Activated T-cell treated with anti-CD3 and anti-CD28 coated beads, Interleukin-2, amount 50 U/mL, for 48 hours (primary cell): ENCODE data around the gene ADAMTS8.

Source experiments
- DNase-seq, 2 experiments: peaks; one replicate each; pipeline ENCODE4 v3.0.0-alpha.2; 2020

ADAMTS8 gene

DNA sequence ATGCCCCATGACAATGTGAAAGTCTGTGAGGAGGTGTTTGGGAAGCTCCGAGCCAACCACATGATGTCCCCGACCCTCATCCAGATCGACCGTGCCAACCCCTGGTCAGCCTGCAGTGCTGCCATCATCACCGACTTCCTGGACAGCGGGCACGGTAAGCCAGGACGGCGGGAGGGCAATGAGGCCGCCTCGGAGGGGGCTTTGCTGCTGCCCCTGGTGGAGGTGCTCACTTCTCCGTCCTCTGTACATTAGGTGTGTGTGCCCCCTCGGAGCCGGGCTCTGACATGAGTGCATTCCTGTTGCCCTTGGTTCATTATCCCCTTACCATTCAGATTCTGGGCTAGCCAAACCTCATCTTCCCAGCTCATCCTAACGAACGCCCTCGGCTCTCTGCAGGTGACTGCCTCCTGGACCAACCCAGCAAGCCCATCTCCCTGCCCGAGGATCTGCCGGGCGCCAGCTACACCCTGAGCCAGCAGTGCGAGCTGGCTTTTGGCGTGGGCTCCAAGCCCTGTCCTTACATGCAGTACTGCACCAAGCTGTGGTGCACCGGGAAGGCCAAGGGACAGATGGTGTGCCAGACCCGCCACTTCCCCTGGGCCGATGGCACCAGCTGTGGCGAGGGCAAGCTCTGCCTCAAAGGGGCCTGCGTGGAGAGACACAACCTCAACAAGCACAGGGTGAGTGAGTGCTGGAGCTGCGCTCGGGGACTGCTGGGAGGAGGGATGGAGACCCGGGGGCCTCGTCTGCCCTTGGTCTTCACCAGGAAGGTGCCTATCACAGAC, 33.9 kb upstream of the ADAMTS8 start:
- no peak for DNase-seq

GRCh38 chr11:130459521-130459920, 31.1 kb upstream of the ADAMTS8 start:
- DNase-seq: no peak

GRCh38 chr11:130458410-130458729, 30.0 kb upstream of the ADAMTS8 start:
- DNase-seq: no peak

- DNase-seq: no peak
Measured at GRCh38 chr11:130457623-130458409, 29.4 kb upstream of the ADAMTS8 start.

GRCh38 chr11:130456286-130456685, 27.9 kb upstream of the ADAMTS8 start:
- DNase-seq: no peak

- no peak for DNase-seq
Measured at GRCh38 chr11:130455483-130456127, 27.2 kb upstream of the ADAMTS8 start.

DNA sequence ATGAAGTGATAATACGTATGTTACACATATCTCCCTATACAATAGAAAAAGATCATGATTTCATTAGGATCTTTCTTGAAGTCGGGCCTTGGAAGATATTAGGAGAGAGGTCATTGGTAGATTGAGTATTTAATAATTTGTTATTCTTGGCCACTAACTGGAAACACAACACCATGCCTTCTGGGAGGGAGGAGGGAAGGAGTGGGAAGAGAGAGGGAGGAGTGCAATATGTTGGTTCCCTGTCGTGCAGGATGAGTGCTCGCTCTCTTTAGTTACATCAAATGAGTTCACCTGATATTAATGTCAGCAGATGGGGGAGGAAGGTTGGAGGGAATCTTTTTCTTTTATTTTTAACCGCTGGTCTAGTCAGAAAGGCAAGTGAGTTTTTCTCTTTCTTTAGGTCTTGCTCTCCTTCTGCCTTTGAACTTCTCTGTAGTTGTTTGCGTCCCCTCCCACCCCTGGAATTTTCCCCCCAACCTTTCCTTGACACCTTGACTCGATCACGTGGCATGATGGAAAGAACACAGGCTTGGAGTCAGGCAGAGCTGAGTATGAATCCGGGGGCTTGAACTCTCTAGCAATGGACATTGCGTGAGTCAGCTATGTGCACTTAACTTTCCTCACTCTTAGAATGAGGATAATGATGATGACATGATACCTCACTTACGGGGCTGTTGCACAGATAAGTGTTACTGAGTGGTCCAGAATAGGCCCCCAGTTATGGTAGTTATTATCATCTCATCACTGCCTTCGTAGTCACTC, 26.3 kb upstream of the ADAMTS8 start:
- DNase-seq: no peak

DNA sequence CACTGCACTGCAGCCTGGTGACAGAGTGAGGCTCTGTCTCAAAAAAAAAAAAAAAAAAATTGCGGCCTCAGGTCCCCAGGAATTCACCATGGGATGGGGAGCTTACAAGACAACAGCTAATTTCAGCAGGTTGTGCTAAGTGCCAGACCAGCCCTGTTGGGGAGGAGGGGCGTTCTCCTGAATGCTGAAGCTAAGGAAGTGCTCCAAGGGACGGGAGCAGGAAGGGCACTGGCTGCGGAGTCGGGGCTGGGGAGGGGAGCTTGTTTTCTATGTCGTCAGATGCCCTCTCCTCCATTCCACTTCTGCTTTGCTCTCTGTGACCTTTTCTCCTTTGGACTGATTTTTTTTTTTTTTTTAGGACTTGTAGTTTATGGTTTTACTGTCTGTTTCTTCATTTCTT, 24.5 kb upstream of the ADAMTS8 start:
- no peak for DNase-seq

DNA sequence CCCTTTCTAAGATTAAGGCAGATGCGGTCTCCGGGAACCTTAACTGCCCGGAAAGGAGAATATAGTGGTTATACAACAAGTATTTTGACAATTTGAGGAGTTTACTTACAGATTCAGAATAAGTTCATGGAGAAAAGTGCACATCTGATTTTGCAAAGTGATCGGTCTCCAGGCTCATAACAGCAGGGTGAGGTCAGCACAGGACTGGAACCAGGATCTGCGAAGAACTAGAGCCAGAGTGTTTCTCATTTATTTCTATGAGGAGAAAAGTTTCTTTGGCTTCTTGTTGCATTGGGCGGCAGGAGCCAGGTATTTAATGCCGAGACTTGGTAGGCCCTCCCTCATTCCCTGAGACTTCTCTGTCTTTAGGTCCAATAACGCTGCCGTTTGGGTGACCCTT, 23.8 kb upstream of the ADAMTS8 start:
- no peak for DNase-seq

DNA sequence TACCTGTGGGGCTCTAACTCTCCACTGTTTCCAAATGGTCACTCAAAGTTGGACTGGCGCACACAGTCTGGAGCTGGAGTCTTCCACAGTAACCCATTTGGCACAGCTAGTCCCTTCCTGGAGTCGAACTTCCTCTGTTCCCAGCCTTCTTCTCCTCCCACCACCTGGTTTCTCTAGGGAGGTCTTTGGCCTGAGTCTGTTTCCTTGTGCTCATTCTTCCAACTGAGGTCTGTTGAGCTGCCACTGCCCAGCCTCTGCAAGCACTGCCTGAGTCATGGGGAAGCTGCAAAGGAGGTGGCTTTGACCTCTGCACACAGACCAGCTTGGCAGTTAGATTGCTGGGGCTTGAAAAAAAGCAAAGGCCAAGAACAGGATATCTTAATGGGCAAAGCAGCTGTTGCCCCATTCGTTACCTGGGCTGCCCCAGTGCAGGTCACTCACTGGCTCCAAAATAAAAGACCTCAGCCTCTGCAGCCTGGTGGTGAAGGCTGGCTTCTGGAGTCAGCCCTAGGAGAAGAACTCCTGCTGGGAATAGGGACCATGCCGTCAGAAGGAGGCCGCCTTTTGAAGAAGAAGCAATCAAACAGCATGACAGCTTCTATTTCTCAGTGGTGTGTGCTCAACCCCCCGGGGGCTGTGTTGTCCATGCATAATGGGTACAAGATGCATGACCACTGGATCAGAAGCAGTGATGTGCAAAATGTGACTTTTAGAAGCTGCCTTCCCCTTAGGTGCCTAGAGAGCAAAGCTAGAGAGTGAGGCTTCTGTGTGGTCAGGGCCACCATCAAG, 23.0 kb upstream of the ADAMTS8 start:
- no peak for DNase-seq

- DNase-seq: no peak
Measured at GRCh38 chr11:130449996-130450769, 21.8 kb upstream of the ADAMTS8 start.

DNA sequence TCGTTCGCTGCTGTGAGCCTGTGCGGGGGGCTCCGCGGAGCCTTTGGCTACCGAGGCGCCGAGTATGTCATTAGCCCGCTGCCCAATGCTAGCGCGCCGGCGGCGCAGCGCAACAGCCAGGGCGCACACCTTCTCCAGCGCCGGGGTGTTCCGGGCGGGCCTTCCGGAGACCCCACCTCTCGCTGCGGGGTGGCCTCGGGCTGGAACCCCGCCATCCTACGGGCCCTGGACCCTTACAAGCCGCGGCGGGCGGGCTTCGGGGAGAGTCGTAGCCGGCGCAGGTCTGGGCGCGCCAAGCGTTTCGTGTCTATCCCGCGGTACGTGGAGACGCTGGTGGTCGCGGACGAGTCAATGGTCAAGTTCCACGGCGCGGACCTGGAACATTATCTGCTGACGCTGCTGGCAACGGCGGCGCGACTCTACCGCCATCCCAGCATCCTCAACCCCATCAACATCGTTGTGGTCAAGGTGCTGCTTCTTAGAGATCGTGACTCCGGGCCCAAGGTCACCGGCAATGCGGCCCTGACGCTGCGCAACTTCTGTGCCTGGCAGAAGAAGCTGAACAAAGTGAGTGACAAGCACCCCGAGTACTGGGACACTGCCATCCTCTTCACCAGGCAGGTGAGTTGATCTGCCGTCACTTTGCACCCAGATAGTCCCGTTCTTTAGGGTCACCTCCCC, 21.0 kb upstream of the ADAMTS8 start:
- DNase-seq: no peak

GRCh38 chr11:130448416-130449309, 20.3 kb upstream of the ADAMTS8 start, which contains the start of gene ADAMTS15:
Gene ADAMTS15 (plus strand): TSS chr11:130448645. CDS start chr11:130448974, 329 bp downstream.
- DNase-seq: peak; percentile 60 to 70

DNA sequence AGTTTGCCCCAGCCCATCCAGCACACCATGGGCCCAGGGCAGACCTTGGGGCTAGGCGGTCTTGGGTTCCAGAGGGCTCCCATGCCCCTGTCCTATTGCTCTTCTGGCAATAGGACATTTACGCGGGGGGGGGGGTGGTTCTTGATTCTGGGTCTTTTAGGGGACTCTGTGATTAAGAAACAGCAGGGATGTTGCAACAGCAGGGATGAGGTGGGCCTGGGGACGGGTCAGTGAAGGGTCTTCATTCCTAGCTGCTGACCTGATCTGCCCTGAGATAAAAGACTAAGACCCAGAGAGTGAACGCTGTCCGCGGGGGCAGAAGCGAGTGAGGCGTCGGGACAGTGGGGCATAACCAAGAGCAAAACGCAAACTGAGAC, 19.6 kb upstream of the ADAMTS8 start:
- no peak for DNase-seq

GRCh38 chr11:130445788-130446187, 17.4 kb upstream of the ADAMTS8 start:
- DNase-seq: no peak

- no peak for DNase-seq
Measured at GRCh38 chr11:130442737-130443136, 14.3 kb upstream of the ADAMTS8 start.

GRCh38 chr11:130441719-130442118, 13.3 kb upstream of the ADAMTS8 start:
- no peak for DNase-seq

- DNase-seq: no peak
Measured at GRCh38 chr11:130439876-130440275, 11.5 kb upstream of the ADAMTS8 start.

DNA sequence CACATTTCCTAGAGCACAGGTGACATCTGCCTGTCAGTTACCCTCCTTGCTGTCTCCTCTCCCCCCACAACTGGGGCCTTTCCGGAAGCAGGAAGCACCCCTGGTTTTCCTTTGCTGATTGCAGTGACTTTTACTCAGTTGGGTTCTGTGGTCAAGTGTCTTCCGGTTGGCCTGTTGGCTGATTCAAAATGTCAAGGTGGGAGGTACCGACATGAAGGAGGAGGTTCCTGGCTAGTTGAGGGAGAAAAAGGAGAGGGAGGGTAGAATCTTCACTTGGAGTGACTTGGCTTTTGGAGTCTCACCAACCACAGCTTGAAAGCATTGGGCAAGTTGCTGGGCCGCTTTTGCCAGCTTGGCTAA, 10.7 kb upstream of the ADAMTS8 start:
- DNase-seq: peak; percentile 30 to 39
